Kidney tubule cell (primary cell): ENCODE data around the gene TNS3.
"Not testable (repeated sequence)": the region's sequence is repeated elsewhere in the genome, so short reads cannot be mapped to it uniquely, and the experiment has no call there.

Experiments used
- DNase-seq: peaks from one replicate; pipeline ENCODE4 v3.0.0-alpha.2; 2018; ENCODE audit warnings: low spot score

TNS3 gene

DNA sequence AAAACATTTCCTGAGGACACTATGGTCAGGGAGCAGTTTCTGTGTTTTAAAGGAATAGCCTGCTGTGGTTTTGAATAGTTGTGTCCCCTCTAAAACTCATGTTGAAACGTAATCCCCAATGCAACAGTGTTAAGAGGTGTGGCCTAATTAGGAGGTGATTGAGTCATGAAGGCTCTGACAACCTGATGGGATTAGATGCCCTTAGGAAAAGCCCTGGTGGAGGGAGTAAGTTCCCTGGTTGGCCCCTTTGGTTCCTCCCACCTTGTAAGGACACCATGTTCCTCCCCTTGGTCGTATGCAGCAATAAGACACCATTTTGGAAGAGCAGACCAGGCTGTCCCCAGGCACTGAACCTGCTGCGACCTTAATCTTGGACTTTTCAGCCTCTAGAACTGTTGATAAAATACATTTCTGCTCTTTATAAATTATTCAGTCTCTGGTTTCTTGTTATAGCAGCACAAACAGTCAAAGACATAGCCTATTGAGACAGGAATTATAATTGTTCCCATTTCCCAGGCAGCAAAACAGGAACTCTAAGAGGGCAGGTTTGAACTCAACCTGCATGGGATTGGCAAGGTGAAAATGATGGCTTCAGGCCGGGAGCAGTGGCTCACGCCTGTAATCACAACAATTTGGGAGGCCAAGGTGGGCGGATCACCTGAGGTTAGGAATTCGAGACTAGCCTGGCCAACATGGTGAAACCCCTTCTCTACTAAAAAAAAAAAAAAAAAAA is 20.5 kb upstream of the TNS3 start:
- peak; percentile 65 for DNase-seq

DNA sequence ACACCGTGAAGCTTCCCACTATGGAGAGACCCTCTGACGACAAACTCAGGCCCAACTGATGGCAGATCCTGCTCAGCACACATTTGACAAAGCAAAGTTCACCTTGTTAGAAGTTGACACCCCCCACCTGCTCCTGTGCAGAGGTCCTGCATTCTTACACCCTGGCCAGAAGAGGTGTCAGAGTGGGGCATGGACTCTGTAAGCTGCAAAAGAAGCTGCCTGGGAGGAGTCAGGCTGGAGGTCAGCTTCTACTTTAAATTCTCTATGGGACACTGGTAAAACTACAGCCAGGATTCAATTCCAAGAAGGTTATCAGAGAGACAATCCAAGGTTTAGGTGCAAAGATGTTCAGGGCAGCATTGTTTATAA is 20.0 kb upstream of the TNS3 start:
- no peak for DNase-seq

DNA sequence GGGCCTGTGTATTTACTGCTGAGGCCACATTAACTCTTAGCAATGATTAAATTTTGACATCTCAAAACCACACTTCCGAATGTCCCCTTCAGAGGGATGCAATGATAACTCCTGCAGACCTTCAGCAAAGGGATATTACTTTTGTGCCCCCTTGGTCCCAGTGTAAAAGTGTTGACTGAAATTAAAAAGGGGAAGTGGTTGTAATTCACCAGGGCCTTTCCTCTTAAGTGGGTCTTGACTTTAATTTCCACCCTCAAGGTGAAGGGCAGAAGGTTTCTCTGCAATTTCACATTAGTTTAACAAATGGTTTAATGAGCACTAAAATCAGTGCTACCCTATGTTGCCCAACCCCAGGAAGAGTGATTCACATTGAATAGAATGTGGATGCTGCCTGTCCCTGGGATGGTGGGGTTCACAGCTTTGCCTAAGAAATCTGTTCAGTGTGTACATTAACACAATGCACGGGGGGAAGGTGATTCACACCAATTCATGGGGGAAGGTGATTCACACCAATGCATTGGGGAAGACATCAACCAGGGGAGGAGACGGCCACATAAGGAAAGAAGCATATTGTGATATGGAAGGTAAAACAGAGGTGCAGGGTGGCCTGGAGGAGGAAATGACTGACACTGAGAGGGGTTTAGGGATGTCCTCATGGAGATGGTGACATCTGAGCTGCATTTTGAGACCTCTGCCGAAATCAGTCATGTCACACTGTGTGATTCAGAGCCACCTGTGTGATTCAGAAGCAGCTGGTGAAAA is 19.4 kb upstream of the TNS3 start:
- DNase-seq: peak; percentile 91

GRCh38 chr7:47600199-47601118 is 18.5 kb upstream of the TNS3 start:
- peak; percentile 89 for DNase-seq

DNA sequence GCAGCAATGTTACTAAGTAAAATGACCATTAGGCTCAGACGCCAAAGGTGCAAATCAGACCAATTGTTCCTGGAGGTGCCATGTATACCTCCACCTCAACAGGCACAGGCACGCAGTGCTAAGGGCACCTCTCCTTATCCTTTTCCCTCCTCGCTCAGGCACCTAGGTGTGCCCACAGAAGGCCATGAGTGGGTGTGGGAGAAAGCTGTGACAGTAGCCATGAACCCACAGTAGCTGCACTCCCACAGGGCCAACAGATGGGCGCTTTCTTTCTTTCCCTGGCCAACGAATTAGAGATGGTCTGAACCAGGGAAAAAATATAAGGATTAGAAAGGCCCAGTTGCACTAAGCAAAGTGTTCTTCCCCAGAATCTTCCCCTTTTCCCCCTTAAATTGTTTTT is 15.5 kb upstream of the TNS3 start:
- no peak for DNase-seq

- DNase-seq: no peak
Observed at GRCh38 chr7:47596502-47597202, 14.7 kb upstream of the TNS3 start.

- DNase-seq: no peak
Observed at GRCh38 chr7:47594406-47594805, 12.5 kb upstream of the TNS3 start.

- DNase-seq: peak; percentile 35
Observed at GRCh38 chr7:47591655-47592572, 10.0 kb upstream of the TNS3 start.

- no peak for DNase-seq
Observed at GRCh38 chr7:47591089-47591654, 9.3 kb upstream of the TNS3 start.

DNA sequence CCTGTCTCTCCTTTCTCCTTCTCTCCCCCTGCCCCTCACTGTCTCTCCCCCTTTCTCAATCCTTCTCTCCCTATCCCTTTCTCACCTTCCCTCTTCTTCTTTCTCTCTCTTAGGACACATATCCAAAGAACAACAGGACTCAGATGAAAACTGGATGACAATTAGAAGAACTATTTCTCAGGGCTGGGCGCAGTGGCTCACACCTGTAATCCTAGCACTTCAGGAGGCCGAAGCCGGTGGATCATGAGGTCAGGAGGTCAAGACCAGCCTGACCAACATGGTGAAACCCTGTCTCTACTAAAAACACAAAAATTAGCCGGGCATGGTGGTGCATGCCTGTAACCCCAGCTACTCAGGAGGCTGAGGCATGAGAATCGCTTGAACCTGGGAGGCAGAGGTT is 8.3 kb upstream of the TNS3 start:
- DNase-seq: not testable (repeated sequence)

DNA sequence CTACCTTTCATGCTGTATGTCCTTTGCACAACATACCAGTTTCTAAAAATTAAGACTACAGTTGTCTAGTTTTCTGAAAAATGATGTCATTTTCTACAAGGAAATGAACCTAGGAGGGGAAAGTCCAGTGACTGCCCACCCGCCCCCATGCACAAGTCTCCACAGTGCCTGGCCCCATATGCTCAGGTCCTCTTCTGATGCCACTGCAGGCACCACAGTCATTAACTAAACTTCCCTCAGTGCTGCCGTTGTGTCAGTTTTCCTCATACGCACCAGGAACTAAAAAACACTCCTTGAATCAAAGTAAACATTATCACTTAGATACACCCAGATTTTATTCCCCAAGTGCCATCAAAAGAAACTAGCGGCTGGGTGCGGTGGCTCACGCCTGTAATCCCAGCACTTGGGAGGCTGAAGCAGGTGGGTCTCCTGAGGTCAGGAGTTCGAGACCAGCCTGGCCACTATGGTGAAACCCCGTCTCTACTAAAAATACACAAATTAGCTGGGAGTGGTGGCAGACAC is 6.9 kb upstream of the TNS3 start:
- DNase-seq: peak; percentile 64

DNA sequence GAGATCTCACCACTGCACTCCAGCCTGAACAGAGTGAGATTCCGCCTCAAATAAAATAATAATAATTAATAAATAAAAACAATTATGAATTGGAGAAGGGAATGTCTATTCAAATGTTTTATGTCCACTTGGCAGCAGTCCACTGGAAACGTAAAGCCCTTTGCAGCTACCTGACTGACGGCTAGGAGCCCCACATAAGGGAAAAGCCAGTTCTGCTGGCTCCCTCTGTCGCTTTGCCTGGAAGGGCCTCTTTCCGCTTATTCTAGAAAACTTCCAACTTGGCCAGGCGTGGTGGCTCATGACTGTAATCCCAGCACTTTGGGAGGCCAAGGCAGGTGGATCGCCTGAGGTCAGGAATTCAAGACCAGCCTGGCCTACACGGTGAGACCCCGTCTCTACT is 6.1 kb upstream of the TNS3 start:
- DNase-seq: no peak

- DNase-seq: no peak
Observed at GRCh38 chr7:47587351-47587750, 5.4 kb upstream of the TNS3 start.

GRCh38 chr7:47586925-47587324 is 5.0 kb upstream of the TNS3 start:
- no peak for DNase-seq

DNA sequence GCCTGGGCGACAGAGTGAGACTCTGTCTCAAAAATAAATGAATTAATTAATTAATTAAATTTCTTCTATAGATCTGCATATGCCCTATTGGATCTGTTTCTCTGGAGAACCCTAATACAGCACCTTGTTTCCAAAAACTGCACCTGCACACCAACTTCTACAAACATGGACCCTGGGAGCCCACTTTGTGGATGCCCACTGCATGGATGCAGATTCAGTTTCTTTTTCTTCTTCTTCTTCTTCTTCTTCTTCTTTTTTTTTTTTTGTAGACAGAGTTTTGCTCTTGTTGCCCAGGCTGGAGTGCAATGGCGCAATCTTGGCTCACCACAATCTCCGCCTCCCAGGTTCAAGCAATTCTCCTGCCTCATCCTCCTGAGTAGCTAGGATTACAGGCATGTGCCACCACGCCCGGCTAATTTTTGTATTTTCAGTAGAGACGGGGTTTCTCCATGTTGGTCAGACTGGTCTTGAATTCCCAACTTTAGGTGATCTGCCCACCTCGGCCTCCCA is 4.3 kb upstream of the TNS3 start:
- not testable (repeated sequence) for DNase-seq

DNA sequence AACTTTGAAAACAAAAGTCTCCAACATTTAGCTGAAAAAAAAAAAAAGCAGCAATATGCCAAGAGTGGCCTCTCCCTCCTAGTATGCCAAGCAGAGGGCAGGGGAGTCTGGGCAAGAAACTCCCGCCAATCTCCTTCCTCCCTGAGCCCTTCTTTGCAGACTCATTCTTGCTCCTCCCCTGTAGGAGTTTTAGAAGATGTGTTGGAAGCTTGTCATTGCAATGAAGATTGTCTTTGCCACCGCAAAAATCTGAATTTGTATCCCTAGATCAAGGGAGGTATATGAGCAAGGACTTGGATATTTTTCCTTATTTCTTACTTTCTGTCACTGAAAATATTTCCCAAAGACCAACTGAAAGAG is 2.6 kb upstream of the TNS3 start:
- no peak for DNase-seq

DNA sequence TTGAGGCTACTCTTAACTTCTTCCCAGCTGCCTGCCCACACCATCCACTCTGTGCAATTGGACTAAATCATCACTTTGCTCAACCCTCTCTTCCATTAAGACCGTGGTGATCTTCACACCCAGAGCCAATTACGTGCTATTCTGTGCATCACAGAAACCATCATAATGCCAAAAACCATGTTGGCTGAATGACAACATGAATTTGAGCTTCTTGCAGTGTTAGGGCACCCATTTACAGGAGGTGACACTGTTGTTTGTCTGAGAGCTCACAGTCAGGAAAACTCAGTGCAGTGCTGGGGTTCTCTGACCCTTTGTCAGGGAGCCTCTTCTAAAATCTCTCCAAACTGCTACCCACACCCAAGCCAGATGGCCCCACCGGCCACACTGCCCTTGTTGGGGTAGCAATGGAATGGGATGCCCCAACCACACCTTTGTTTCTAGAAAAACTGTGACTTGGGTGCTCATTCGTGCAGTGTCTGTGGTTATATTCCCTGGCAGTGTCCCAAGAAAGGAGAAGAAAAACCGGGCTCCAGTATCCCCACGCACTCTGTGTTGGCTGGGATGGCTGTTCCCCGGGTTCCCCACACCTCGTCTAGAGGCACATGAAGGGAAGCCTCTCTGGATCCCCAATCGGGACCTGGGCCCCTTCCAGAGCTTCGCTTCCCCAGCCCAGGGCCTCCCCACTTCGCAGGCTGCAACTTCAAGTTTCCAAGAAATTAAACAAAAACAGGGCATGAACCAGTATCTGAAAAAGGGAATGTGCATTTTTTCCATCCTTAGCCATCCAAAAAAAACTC is 2.0 kb upstream of the TNS3 start:
- DNase-seq: no peak

- DNase-seq: no peak
Observed at GRCh38 chr7:47582764-47583738, 1.1 kb upstream of the TNS3 start.
